GM10266 (cell line): ENCODE measurements around the gene WWC2.

Source experiments
- DNase-seq: peaks from one replicate; pipeline ENCODE4 v3.0.0; 2012; ENCODE audit errors: extremely low spot score
- TF ChIP-seq, protein P1 (sequence below): IDR thresholded peaks from 2 replicates; pipeline ENCODE4 v1.5.1; 2012; ENCODE audit warnings: mild to moderate bottlenecking, low read depth; ENCODE audit not compliant: control insufficient read depth, insufficient read depth; ENCODE audit errors: missing control alignments

WWC2 gene

DNA sequence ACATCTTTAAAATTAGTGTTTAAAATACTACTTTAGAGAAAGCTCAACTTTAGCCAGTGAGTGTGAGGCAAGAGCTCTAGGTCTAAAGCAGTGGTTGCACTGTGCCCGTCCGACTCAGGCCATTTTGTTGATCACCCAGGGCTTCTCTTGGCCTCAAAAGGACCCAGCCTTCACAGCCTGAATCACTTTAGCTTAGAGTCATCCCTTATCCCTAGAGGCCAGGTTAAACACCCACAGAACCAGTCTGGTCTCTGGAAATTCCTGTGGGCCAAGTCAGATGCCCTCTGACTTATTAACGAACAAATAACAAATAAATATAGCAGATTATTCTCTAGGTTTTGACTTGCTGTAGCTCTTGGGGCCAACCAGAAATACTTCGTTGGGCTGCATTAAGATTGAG, 102.3 kb downstream of the WWC2 start:
- no peak for DNase-seq
- TF ChIP-seq, protein P1, sequence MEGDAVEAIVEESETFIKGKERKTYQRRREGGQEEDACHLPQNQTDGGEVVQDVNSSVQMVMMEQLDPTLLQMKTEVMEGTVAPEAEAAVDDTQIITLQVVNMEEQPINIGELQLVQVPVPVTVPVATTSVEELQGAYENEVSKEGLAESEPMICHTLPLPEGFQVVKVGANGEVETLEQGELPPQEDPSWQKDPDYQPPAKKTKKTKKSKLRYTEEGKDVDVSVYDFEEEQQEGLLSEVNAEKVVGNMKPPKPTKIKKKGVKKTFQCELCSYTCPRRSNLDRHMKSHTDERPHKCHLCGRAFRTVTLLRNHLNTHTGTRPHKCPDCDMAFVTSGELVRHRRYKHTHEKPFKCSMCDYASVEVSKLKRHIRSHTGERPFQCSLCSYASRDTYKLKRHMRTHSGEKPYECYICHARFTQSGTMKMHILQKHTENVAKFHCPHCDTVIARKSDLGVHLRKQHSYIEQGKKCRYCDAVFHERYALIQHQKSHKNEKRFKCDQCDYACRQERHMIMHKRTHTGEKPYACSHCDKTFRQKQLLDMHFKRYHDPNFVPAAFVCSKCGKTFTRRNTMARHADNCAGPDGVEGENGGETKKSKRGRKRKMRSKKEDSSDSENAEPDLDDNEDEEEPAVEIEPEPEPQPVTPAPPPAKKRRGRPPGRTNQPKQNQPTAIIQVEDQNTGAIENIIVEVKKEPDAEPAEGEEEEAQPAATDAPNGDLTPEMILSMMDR: no peak

DNA sequence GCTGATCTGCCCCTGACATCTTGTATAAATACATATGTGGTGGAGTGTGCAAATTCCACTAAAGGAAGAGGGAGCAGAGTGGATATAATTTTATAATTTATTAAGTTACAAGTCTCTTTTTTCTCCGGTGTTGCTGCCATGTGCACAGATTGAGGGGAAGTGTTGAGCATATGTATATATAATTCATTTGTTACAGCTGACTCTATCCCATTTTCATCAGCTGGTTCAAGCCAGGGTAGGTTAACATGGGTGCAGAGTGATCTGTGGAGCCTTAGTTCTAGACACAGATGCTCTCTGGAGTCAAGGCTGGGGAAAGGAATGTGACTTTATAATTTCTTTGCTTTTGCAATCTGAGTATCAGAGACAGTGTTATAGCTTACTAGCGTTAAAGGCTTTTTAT, 103.5 kb downstream of the WWC2 start:
- DNase-seq: no peak
- TF ChIP-seq, protein P1: no peak

DNA sequence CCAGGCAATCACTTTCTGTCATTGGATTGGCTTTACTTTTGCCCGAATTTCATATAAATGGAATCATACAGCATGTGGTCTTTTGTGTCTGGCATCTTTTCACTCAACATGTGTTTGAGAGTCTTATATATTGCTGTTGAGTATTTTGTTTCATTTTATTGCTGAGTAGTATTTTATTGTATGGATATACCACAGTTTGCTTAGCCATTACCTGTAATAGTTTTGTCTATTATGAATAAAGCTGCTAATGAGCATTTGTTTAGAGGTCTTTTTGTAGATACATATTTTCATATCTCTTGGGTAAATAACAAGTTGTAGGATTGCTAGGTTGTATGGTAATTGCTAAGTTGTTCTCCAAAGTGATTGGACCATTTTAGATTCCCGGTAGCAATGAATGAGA, 105.7 kb downstream of the WWC2 start:
- TF ChIP-seq, protein P1: no peak
- no peak for DNase-seq

DNA sequence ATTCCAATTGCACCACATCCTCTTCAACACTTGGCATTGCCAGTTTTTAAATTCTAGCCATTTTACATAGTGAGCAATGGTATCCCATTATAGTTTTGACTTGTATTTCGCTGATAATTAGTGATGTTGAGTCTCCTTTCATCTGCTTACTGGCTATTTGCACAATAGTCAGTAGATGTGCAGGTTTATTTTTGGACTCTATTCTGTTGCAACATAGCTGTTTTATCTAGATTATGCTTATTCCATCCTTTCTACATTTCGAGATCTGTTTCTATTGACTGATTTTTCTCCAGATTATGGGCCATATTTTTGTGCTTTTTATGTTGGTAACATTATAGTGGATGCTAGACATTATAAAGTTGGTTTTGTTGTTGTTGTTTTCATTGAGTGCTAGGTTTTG, 106.1 kb downstream of the WWC2 start:
- TF ChIP-seq, protein P1: no peak
- no peak for DNase-seq

DNA sequence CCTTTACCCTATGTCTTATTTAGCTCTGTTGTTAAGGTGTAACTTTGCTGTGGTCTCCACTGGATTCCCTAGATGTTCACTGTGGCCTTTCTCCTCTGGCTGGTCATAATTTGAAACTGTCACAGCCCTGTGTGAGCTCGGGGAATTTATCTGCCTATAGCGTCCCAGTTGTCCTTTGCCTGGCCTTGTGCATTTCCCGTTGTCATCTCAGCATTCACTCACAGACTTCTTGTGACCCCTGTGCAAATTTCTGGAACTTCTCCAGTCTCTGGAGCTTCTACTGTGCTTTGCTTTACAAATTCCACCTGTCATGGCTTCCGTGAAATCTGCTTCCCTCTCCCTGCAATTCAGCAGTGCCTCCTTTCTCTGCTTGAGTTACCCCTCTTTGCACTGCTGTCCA, 106.7 kb downstream of the WWC2 start:
- no peak for DNase-seq
- TF ChIP-seq, protein P1: no peak

DNA sequence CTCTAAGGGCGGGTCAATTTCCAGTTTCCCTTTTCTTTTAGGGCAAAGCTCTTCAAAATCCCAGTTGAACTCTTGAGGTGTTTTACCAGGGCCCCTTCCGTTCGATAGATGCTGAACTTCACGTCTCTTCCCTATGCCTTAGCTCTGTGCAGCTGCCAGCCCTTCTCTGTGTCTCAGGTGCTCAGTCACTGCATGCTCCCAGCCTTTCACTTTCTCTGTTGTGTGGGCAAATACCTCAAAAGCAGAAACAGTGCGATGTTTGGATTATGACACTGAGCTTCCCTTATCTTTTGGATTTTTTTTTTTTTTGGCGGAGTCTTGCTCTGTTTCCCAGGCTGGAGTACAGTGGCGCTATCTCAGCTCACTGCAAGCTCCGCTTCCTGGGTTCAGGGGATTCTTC, 112.5 kb downstream of the WWC2 start:
- TF ChIP-seq, protein P1: no peak
- DNase-seq: no peak

DNA sequence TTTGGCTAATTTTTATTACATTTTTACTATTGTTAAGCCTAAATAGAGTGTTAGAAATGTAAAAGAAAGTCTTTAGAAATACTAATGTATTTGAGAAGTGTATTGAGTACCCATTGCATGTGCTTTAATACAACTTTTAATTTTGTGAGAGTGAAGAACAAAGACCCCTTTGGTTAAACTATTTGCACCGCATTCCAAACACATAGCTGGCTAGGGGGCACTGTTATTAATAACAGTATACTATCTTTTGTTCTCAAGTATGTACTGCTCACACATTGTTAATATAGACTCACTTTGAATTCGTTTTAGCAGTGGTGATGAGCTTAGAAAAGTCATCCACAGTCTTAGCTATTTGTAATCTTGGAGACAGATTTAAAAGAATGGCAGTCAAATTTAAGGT, 114.9 kb downstream of the WWC2 start:
- no peak for DNase-seq
- TF ChIP-seq, protein P1: no peak
